ENCODE results near the gene ENTR1. TPM values are rescaled to one million over a fixed set of nuclear protein-coding genes. Genes with fewer than 3 reads are reported as not detected.
A peak's percentile ranks its signal among the peaks of the same experiment; 100 is the strongest.

Gene ENTR1
- total and polyA plus RNA-seq, 2 of the 13 experiments (the other 11 are each of a cell fraction or from before 2014, with no cell fraction given): 70.1 to 76.4 TPM

- TF ChIP-seq, protein P1, sequence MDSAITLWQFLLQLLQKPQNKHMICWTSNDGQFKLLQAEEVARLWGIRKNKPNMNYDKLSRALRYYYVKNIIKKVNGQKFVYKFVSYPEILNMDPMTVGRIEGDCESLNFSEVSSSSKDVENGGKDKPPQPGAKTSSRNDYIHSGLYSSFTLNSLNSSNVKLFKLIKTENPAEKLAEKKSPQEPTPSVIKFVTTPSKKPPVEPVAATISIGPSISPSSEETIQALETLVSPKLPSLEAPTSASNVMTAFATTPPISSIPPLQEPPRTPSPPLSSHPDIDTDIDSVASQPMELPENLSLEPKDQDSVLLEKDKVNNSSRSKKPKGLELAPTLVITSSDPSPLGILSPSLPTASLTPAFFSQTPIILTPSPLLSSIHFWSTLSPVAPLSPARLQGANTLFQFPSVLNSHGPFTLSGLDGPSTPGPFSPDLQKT (CRISPR knock-in tag; IDR thresholded peaks at IDR 0.05; ENCODE audit: borderline replicate concordance): no peak
- TF ChIP-seq, protein P2, sequence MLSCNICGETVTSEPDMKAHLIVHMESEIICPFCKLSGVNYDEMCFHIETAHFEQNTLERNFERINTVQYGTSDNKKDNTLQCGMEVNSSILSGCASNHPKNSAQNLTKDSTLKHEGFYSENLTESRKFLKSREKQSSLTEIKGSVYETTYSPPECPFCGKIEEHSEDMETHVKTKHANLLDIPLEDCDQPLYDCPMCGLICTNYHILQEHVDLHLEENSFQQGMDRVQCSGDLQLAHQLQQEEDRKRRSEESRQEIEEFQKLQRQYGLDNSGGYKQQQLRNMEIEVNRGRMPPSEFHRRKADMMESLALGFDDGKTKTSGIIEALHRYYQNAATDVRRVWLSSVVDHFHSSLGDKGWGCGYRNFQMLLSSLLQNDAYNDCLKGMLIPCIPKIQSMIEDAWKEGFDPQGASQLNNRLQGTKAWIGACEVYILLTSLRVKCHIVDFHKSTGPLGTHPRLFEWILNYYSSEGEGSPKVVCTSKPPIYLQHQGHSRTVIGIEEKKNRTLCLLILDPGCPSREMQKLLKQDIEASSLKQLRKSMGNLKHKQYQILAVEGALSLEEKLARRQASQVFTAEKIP (CRISPR knock-in tag; IDR thresholded peaks at IDR 0.05; ENCODE audit: borderline replicate concordance): no peak
- TF ChIP-seq ZNF574 (CRISPR knock-in tag; IDR thresholded peaks at IDR 0.05) (no peak), ZNF747 (CRISPR knock-in tag; IDR thresholded peaks at IDR 0.05; ENCODE audit: borderline replicate concordance) (no peak), ZFP37 (CRISPR knock-in tag; IDR thresholded peaks at IDR 0.05; ENCODE audit: borderline replicate concordance) (no peak), THAP11 (CRISPR knock-in tag; IDR thresholded peaks at IDR 0.05) (no peak), TERF1 (CRISPR knock-in tag; IDR thresholded peaks at IDR 0.05) (no peak), NR2F1 (CRISPR knock-in tag; IDR thresholded peaks at IDR 0.05) (0 out of 4 replicates have a peak, but pooled peaks of 1 of the 2 experiments have one; percentile 10), ZNF790 (CRISPR knock-in tag; IDR thresholded peaks at IDR 0.05; ENCODE audit: borderline replicate concordance) (no peak), ZNF83 (CRISPR knock-in tag; IDR thresholded peaks at IDR 0.05; ENCODE audit: borderline replicate concordance) (no peak), ZFP82 (CRISPR knock-in tag; IDR thresholded peaks at IDR 0.05; ENCODE audit: borderline replicate concordance) (no peak), ZSCAN30 (CRISPR knock-in tag; IDR thresholded peaks at IDR 0.05) (no peak), TBX2 (CRISPR knock-in tag; IDR thresholded peaks at IDR 0.05; ENCODE audit: borderline replicate concordance) (no peak; the same call in 1 of the 2 replicates), ZNF121 (CRISPR knock-in tag; IDR thresholded peaks at IDR 0.05) (no peak), ZNF660 (CRISPR knock-in tag; IDR thresholded peaks at IDR 0.05; ENCODE audit: borderline replicate concordance, low read depth) (no peak), DNMT1 (CRISPR knock-in tag; IDR thresholded peaks at IDR 0.05) (no peak), ZNF737 (CRISPR knock-in tag; IDR thresholded peaks at IDR 0.05; ENCODE audit: borderline replicate concordance) (no peak), NR3C1 (CRISPR knock-in tag; IDR thresholded peaks at IDR 0.05) (no peak), ZBTB43 (CRISPR knock-in tag; conservative IDR thresholded peaks at IDR 0.05) (no peak), ZNF839 (CRISPR knock-in tag; IDR thresholded peaks at IDR 0.05; ENCODE audit: borderline replicate concordance) (no peak), ZKSCAN1 (IDR thresholded peaks at IDR 0.05; ENCODE audit: low read length) (no peak), ZFY (CRISPR knock-in tag; IDR thresholded peaks at IDR 0.05) (no peak; the same call in 1 of the 2 replicates)
These were observed 55.8 kb downstream of the ENTR1 start (continued) for GRCh38 chr9:136354592-136355085.

All from HepG2 (cell line).